PC-3 (cell line): Measurements from ENCODE around the gene TEX51. TPM values are rescaled to one million over a fixed set of nuclear protein-coding genes. Genes with fewer than 3 reads are reported as not detected.

Experiments
- ATAC-seq: fragments of 200-7000 bp; cut with Tn5 transposase; 2 replicates; pipeline ENCODE4 v1.9.1; 2020; ENCODE audit warnings: mild to moderate bottlenecking, moderate library complexity
- BruUV-seq: library from RNA; stranded (reverse); fragments of 400-500 nt; replicated peaks from 2 replicates; lab custom pipeline; 2021; lab: Mats Ljungman, UMichigan
- CTCF ChIA-PET: fragments of 300-600 bp; sonication (Branson Sonifier 250); formaldehyde crosslinking; loops from one replicate; lab custom pipeline; 2022; ENCODE audit warnings: antibody characterized with exemption; lab: Charles Lee
- POLR2A ChIA-PET: fragments of 300-600 bp; sonication (Branson Sonifier 250); formaldehyde crosslinking; loops from one replicate; lab custom pipeline; 2022; ENCODE audit warnings: antibody characterized with exemption; ENCODE audit not compliant: unreplicated experiment; lab: Charles Lee
- DNase-seq: peaks from one replicate; pipeline ENCODE4 v3.0.0-alpha.2; 2015
- H2AFZ ChIP-seq: fragments of 300-600 bp; sonication (generic); 2 replicates; pipeline ENCODE4 v1.6.0; 2016; ENCODE audit warnings: antibody characterized with exemption, low read length
- H3F3A ChIP-seq: fragments of 300-600 bp; sonication (generic); one replicate; pipeline ENCODE4 v1.6.0; 2017; ENCODE audit warnings: antibody characterized with exemption, low read length, control low read depth, mild to moderate bottlenecking; ENCODE audit not compliant: unreplicated experiment
- H3K27ac ChIP-seq: fragments of 300-600 bp; sonication (generic); 2 replicates; pipeline ENCODE4 v1.5.1; 2016; ENCODE audit warnings: mild to moderate bottlenecking, low read length
- H3K27me3 ChIP-seq: fragments of 300-600 bp; sonication (generic); 2 replicates; pipeline ENCODE4 v1.6.1; 2016; ENCODE audit warnings: low read length, mixed read lengths
- H3K36me3 ChIP-seq: fragments of 300-600 bp; sonication (generic); 2 replicates; pipeline ENCODE4 v1.6.1; 2016; ENCODE audit warnings: low read depth, mixed run types, low read length, mixed read lengths
- H3K4me1 ChIP-seq: fragments of 300-600 bp; sonication (generic); 2 replicates; pipeline ENCODE4 v1.5.1; 2016; ENCODE audit warnings: low read length; ENCODE audit not compliant: insufficient read depth
- H3K4me2 ChIP-seq: fragments of 300-600 bp; sonication (generic); 2 replicates; pipeline ENCODE4 v1.6.0; 2016; ENCODE audit warnings: low read length
- H3K4me3 ChIP-seq: fragments of 300-600 bp; sonication (generic); 2 replicates; pipeline ENCODE4 v1.5.1; 2016; ENCODE audit warnings: mild to moderate bottlenecking, low read length, mixed read lengths
- H3K79me2 ChIP-seq: fragments of 300-600 bp; sonication (generic); 2 replicates; pipeline ENCODE4 v1.6.1; 2017; ENCODE audit warnings: low read length, mixed read lengths
- H3K9ac ChIP-seq: fragments of 300-600 bp; sonication (generic); 2 replicates; pipeline ENCODE4 v1.6.0; 2016; ENCODE audit warnings: mild to moderate bottlenecking, low read length
- H3K9me2 ChIP-seq: fragments of 300-600 bp; sonication (generic); replicated peaks from 2 replicates; pipeline ENCODE4 v1.6.1; 2016; ENCODE audit warnings: mixed run types, low read length, mixed read lengths
- H3K9me3 ChIP-seq: fragments of 300-600 bp; sonication (generic); 2 replicates; pipeline ENCODE4 v1.6.1; 2016; ENCODE audit warnings: low read length, mixed read lengths
- H4K20me1 ChIP-seq: fragments of 300-600 bp; sonication (generic); 2 replicates; pipeline ENCODE4 v1.6.1; 2016; ENCODE audit warnings: low read length, mixed read lengths
- CTCF ChIP-seq: fragments of 300-600 bp; sonication (generic); conservative IDR thresholded peaks from 2 replicates; pipeline ENCODE4 v1.5.1; 2017; ENCODE audit warnings: antibody characterized with exemption, low read depth, mild to moderate bottlenecking, low read length
- EZH2 ChIP-seq: fragments of 300-600 bp; sonication (generic); IDR thresholded peaks from one replicate; pipeline ENCODE4 v1.6.1; 2017; ENCODE audit warnings: antibody characterized with exemption, mild to moderate bottlenecking, low read length; ENCODE audit not compliant: unreplicated experiment
- EZH2phosphoT487 ChIP-seq: fragments of 300-600 bp; sonication (generic); IDR thresholded peaks from 2 replicates; pipeline ENCODE4 v1.6.1; 2018; ENCODE audit warnings: mild to moderate bottlenecking, antibody characterized with exemption, low read length, borderline replicate concordance
- intact Hi-C: fragments of 100-400 bp; cut with micrococcal nuclease; formaldehyde crosslinking; loops from 2 replicates; pipeline ENCODE4 v1.9.0; 2023
- total RNA-seq: library from RNA; depleted of rRNA; stranded (reverse); fragments of >200 nt; gene quantifications from 2 replicates; pipeline ENCODE4 v1.2.3, GENCODE V29; 2014

Gene TEX51
- total RNA-seq, 1 experiment from 2014 or later: not detected

GRCh38 chr2:126943612-126944348 lies 45.1 kb downstream of the TEX51 start:
- TF ChIP-seq CTCF: no peak
- TF ChIP-seq EZH2: no peak
- TF ChIP-seq EZH2phosphoT487: no peak
- Histone ChIP-seq H3K79me2 (no peaks in the 10 kb centered on the region), H3K9me2 (no peaks in the 10 kb centered on the region), H3K4me1 (no peaks in the 10 kb centered on the region), H2AFZ (no peak overlapping the region), H3K4me2 (no peak overlapping the region), H3F3A (no peaks in the 10 kb centered on the region), H3K36me3 (no peaks in the 10 kb centered on the region), H3K27ac (no peak overlapping the region), H4K20me1 (no peaks in the 10 kb centered on the region), H3K9me3 (0 out of 2 replicates have a peak, but pooled peaks cover 5% of the 10 kb centered on the region), H3K27me3 (peaks cover 31% of the 10 kb centered on the region), H3K4me3 (no peak overlapping the region), H3K9ac (no peak overlapping the region)
- BruUV-seq: no TSS peak
- POLR2A ChIA-PET: no interaction called here
- intact Hi-C loops: no loop called here
- ATAC-seq (no peak), DNase-seq (no peak)
- CTCF ChIA-PET: no interaction called here

- ATAC-seq (no peak), DNase-seq (no peak)
- H3K4me1 ChIP-seq: no peaks in the 10 kb centered on the region
- no peak overlapping the region for H2AFZ ChIP-seq
- intact Hi-C loops: no loop called here
- H3K9me2 ChIP-seq: no peaks in the 10 kb centered on the region
- no peaks in the 10 kb centered on the region for H4K20me1 ChIP-seq
- POLR2A ChIA-PET: no interaction called here
- 0 out of 2 replicates have a peak, but pooled peaks cover 5% of the 10 kb centered on the region for H3K9me3 ChIP-seq
- no peak overlapping the region for H3K27ac ChIP-seq
- H3K36me3 ChIP-seq: no peaks in the 10 kb centered on the region
- H3K79me2 ChIP-seq: no peaks in the 10 kb centered on the region
- H3K4me3 ChIP-seq: no peak overlapping the region
- no peak overlapping the region for H3K4me2 ChIP-seq
- no TSS peak for BruUV-seq
- no peaks in the 10 kb centered on the region for H3F3A ChIP-seq
- H3K27me3 ChIP-seq: peaks cover 35% of the 10 kb centered on the region
- H3K9ac ChIP-seq: no peak overlapping the region
- no peak for TF ChIP-seq CTCF
- no peak for TF ChIP-seq EZH2
- TF ChIP-seq EZH2phosphoT487: no peak
- CTCF ChIA-PET: no interaction called here
These were observed 46.4 kb downstream of the TEX51 start for GRCh38 chr2:126945118-126945517.
